NCI-H146 (cell line): ENCODE results near the gene IL34.

ENCODE experiments used
- DNase-seq: peaks from one replicate; lab custom pipeline; 2025; lab: John Stamatoyannopoulos, UW

The IL34 gene

GRCh38 chr16:70702624-70703023 lies 56.3 kb downstream of the IL34 start:
- no peak for DNase-seq

GRCh38 chr16:70703041-70703834 lies 56.9 kb downstream of the IL34 start:
- DNase-seq: no peak

GRCh38 chr16:70703835-70704381 lies 57.5 kb downstream of the IL34 start:
- no peak for DNase-seq

GRCh38 chr16:70704586-70704985 lies 58.2 kb downstream of the IL34 start:
- no peak for DNase-seq

- DNase-seq: no peak
Observed at GRCh38 chr16:70705056-70705455, 58.7 kb downstream of the IL34 start.

- no peak for DNase-seq
Observed at GRCh38 chr16:70706948-70707465, 60.6 kb downstream of the IL34 start.

- no peak for DNase-seq
Observed at GRCh38 chr16:70708366-70709246, 62.2 kb downstream of the IL34 start.

GRCh38 chr16:70709457-70709856 lies 63.1 kb downstream of the IL34 start:
- DNase-seq: no peak

GRCh38 chr16:70709942-70710341 lies 63.6 kb downstream of the IL34 start:
- DNase-seq: no peak
